ENCODE data around the gene FAHD2A. TPM values are rescaled to one million over a fixed set of nuclear protein-coding genes. Genes with fewer than 3 reads are reported as not detected.

The FAHD2A gene
- total RNA-seq, 1 donor from 2014 or later: 42.2 TPM

DNA sequence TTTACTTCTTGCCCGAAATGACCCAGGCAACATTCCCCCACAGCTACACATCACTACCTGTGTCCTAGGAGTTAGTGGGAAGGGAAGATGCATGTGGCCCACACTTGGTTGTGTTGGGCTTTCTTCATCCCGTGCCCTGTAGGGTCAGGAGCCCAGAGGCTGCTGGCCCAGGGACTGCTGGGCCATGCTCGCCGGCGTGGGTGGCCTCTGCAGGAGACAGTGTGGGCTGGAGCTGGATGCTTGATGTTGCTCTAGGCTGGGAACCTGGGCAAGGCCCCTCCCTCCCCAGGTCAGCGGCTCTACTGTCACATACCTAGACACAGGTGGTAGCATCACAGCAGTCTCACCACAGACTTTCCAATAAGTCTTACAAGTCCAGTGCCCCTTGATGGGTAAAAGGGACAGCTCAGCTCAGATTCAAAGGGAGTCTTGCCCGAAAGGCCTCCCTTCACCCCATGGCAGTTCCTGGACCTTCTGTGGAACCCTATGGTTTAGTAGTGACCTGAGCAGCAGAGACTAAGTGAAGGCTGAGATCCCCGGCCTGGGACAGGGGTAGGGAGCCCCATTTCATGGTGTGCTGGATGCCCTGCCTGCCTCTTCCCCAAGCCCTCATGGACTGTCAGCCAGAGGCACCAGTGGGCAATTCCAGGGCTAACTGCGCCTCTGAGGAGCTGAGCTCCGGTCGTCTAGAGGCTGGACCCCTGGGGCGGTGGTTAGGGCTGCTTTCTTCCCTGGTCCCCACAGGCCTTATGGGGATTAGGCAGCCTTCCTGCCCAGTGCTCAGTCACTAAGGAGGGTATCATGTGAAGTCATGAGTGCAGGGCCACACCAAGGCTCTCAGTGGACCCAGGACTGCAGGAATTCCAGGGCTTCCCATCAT is 45.4 kb upstream of the FAHD2A start:
- TF ChIP-seq, protein P1, sequence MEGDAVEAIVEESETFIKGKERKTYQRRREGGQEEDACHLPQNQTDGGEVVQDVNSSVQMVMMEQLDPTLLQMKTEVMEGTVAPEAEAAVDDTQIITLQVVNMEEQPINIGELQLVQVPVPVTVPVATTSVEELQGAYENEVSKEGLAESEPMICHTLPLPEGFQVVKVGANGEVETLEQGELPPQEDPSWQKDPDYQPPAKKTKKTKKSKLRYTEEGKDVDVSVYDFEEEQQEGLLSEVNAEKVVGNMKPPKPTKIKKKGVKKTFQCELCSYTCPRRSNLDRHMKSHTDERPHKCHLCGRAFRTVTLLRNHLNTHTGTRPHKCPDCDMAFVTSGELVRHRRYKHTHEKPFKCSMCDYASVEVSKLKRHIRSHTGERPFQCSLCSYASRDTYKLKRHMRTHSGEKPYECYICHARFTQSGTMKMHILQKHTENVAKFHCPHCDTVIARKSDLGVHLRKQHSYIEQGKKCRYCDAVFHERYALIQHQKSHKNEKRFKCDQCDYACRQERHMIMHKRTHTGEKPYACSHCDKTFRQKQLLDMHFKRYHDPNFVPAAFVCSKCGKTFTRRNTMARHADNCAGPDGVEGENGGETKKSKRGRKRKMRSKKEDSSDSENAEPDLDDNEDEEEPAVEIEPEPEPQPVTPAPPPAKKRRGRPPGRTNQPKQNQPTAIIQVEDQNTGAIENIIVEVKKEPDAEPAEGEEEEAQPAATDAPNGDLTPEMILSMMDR (conservative IDR thresholded peaks at IDR 0.05): no peak
- H3K4me1 Mint-ChIP-seq: peaks cover 1% of the 10 kb centered on the region
- H3K27ac Mint-ChIP-seq (ENCODE audit: unreplicated experiment): no peak overlapping the region
- DNase-seq (ENCODE audit: low read depth, low spot score): no peak
- H3K4me3 Mint-ChIP-seq: no peak overlapping the region
- no peaks in the 10 kb centered on the region for H3K9me3 Mint-ChIP-seq
- H3K36me3 Mint-ChIP-seq (ENCODE audit: low read depth): no peaks in the 10 kb centered on the region
- H3K27me3 Mint-ChIP-seq (ENCODE audit: low read depth): peaks cover 8% of the 10 kb centered on the region

DNA sequence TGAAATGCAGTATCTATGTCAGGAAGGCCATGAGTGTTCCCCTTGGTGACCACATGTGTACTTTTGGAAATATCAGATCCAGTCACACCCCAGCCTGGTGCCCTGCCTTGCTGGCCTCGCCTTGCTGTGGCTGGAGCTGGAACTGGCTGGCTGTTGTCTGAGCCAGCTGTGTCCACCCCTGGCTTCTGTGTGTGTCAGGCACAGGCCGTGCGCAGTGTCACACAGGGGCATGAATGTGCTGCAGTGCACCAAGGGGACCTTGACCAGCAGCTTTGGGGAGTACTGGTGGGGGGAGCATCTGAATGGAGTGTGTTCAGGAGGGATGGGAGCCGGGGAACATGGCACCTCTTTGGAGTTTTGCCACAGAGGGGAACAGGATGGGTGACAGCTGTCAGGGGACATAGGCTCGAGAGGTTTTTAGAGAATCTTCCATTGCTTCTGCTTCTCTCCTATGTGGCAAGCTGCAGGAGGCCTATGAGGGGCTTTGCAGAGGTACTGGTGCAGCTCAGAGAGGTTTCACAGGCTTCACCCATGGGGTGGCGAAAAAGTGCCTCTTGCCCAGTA is 44.7 kb upstream of the FAHD2A start:
- Mint-ChIP-seq H3K27me3 (ENCODE audit: low read depth) (peaks cover 8% of the 10 kb centered on the region), H3K4me1 (no peaks in the 10 kb centered on the region), H3K4me3 (no peak overlapping the region), H3K36me3 (ENCODE audit: low read depth) (no peaks in the 10 kb centered on the region), H3K27ac (ENCODE audit: unreplicated experiment) (no peak overlapping the region), H3K9me3 (no peaks in the 10 kb centered on the region)
- DNase-seq (ENCODE audit: low read depth, low spot score): no peak
- TF ChIP-seq, protein P1 (conservative IDR thresholded peaks at IDR 0.05): no peak

DNA sequence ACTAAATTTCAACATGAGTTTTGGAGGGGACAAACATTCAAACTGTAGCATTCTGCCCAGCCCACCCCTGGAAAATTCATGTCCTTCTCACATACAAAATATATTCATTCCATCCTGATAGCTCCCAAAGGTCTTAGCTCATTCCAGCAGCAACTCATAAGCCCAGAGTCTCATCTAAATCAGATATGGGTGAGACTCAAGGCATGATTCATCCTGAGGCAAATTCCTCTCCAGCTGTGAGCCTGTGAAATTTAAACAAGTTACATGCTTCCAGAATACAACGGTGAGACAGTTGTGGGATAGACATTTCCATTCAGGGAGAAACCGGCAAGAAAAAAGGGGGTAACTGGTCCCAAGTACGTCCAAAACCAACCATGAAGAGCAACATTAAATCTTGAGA is 43.5 kb upstream of the FAHD2A start:
- no peak for DNase-seq (ENCODE audit: low read depth, low spot score)
- Mint-ChIP-seq H3K27ac (ENCODE audit: unreplicated experiment) (no peak overlapping the region), H3K27me3 (ENCODE audit: low read depth) (peaks cover 8% of the 10 kb centered on the region), H3K36me3 (ENCODE audit: low read depth) (no peaks in the 10 kb centered on the region), H3K4me3 (no peak overlapping the region), H3K9me3 (no peaks in the 10 kb centered on the region), H3K4me1 (no peaks in the 10 kb centered on the region)
- TF ChIP-seq, protein P1 (conservative IDR thresholded peaks at IDR 0.05): no peak

DNA sequence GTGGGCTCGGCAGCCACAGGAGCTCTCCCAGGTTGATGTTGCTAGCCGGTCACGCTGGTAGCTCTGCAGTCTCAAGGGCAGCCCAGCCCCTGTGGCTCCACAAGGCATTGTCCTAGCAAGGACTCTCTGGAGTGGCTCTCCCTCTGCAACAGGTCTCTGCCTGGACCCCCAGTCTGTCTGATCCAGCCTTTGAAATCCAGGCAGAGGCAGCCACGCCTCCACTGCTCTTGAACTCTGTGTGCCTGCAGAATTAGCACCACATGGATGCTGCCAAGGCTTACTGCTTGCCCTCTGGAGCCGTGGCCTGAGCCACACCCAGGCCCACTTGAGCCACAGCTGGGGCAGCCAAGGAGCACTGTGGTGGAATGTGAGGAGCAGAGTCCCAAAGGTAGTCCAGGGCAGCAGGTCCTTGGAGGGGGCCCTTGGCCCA is 43.0 kb upstream of the FAHD2A start:
- no peak for DNase-seq (ENCODE audit: low read depth, low spot score)
- Mint-ChIP-seq H3K9me3 (no peaks in the 10 kb centered on the region), H3K27ac (ENCODE audit: unreplicated experiment) (no peak overlapping the region), H3K27me3 (ENCODE audit: low read depth) (peaks cover 12% of the 10 kb centered on the region), H3K4me3 (no peak overlapping the region), H3K36me3 (ENCODE audit: low read depth) (no peaks in the 10 kb centered on the region), H3K4me1 (no peaks in the 10 kb centered on the region)
- TF ChIP-seq, protein P1 (conservative IDR thresholded peaks at IDR 0.05): no peak

DNA sequence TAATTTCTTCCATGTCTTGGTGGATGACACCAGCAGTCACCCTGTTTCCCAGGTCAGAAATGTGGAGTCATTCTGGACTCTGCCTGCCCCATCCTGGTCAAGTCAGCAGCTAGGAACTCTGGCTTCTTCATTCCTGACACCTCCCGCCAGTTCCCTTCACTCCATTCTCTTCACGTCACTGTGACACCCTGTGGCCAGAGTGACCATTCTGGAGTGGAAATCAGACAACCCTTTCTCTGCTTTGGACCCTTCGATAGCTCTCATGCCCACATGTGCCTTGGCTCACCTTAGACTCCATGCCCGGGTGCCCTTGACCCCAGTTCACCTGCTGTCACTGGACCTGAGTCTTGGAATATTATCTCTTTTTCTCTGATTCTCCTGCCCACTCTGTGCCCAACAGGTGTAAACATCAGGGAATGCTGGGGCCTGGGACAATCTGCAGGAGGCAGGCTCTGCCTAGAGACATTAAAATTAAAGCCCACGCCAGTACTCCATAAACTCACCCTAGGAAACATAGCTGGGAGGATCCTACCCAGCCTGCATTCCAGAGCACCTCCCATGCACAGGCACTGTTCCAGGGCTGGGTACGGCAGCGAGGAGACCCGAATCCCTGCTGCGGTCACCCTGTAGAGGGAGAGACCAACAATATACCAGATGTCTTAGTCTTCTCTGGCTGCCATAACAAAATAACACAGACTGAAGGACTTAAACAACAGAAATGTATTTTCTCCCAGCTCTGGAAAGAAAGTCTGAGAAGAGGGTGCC is 41.1 kb upstream of the FAHD2A start:
- no peak overlapping the region for H3K27ac Mint-ChIP-seq (ENCODE audit: unreplicated experiment)
- H3K4me1 Mint-ChIP-seq: no peaks in the 10 kb centered on the region
- DNase-seq (ENCODE audit: low read depth, low spot score): no peak
- no peaks in the 10 kb centered on the region for H3K36me3 Mint-ChIP-seq (ENCODE audit: low read depth)
- TF ChIP-seq, protein P1 (conservative IDR thresholded peaks at IDR 0.05): no peak
- H3K4me3 Mint-ChIP-seq: no peak overlapping the region
- no peaks in the 10 kb centered on the region for H3K9me3 Mint-ChIP-seq
- peaks cover 22% of the 10 kb centered on the region for H3K27me3 Mint-ChIP-seq (ENCODE audit: low read depth)

Measured in neural crest cell (in vitro differentiated cells).